Activated CD4-positive, alpha-beta T cell treated with anti-CD3 and anti-CD28 coated beads, Interleukin-2, amount 10 ng/mL, durations not matched to agents 24 days and 14 days (primary cell): ENCODE results near the gene TCTA. TPM values are rescaled to one million over a fixed set of nuclear protein-coding genes. Genes with fewer than 3 reads are reported as not detected.

Experiments
- DNase-seq: peaks from one replicate; pipeline ENCODE4 v3.0.0; 2022
- H3K27ac Mint-ChIP-seq: one replicate; pipeline ENCODE4 v1.8.0; 2022; ENCODE audit warnings: mild to moderate bottlenecking, mixed read lengths
- H3K27me3 Mint-ChIP-seq: one replicate; pipeline ENCODE4 v1.8.0; 2022; ENCODE audit warnings: mixed read lengths
- H3K36me3 Mint-ChIP-seq: one replicate; pipeline ENCODE4 v1.8.0; 2022; ENCODE audit warnings: low read depth, mild to moderate bottlenecking, mixed read lengths
- H3K4me1 Mint-ChIP-seq: one replicate; pipeline ENCODE4 v1.8.0; 2021; ENCODE audit warnings: mixed read lengths
- H3K4me3 Mint-ChIP-seq: one replicate; pipeline ENCODE4 v1.8.0; 2022; ENCODE audit warnings: mild to moderate bottlenecking, moderate library complexity, mixed read lengths
- H3K9me3 Mint-ChIP-seq: one replicate; pipeline ENCODE4 v1.8.0; 2021; ENCODE audit warnings: mixed read lengths
- intact Hi-C: fragments of 100-400 bp; cut with micrococcal nuclease; formaldehyde crosslinking; loops from one replicate; pipeline ENCODE4 v1.15.1; 2023
- total RNA-seq: library from RNA; stranded (reverse); gene quantifications from 2 replicates; pipeline ENCODE4 v1.2.3, GENCODE V29; 2022

The TCTA gene
- total RNA-seq, 1 donor from 2014 or later, result 21.2 TPM

GRCh38 chr3:49415931-49416601 lies 3.8 kb downstream of the TCTA start:
- DNase-seq, result peak; percentile 88
- peaks cover 49% of the 10 kb centered on the region for H3K4me1 Mint-ChIP-seq
- H3K27ac Mint-ChIP-seq, result peak overlapping the region; percentile 96
- intact Hi-C loops, result loop anchor here (1.0 kb wide), 2 partner anchors 13 to 33 kb away; partner anchors contain the start of gene NICN1
- no peaks in the 10 kb centered on the region for H3K9me3 Mint-ChIP-seq
- H3K4me3 Mint-ChIP-seq, result peak overlapping the region; percentile 76
- H3K36me3 Mint-ChIP-seq, result peaks cover 49% of the 10 kb centered on the region
- H3K27me3 Mint-ChIP-seq, result peaks cover 2% of the 10 kb centered on the region

- Mint-ChIP-seq H3K36me3 (peaks cover 54% of the 10 kb centered on the region), H3K27me3 (peaks cover 2% of the 10 kb centered on the region), H3K4me1 (peaks cover 53% of the 10 kb centered on the region), H3K4me3 (peak overlapping the region; percentile 76), H3K27ac (peak overlapping the region; percentile 96), H3K9me3 (no peaks in the 10 kb centered on the region)
- no peak for DNase-seq
- intact Hi-C loops, result loop anchor here (1.0 kb wide), 1 partner anchor 12 kb away; the partner anchor contains the start of gene NICN1
Observed at GRCh38 chr3:49416867-49417266, 4.6 kb downstream of the TCTA start.

- H3K27ac Mint-ChIP-seq, result peak overlapping the region; percentile 66
- H3K27me3 Mint-ChIP-seq, result no peaks in the 10 kb centered on the region
- intact Hi-C loops, result no loop called here
- H3K9me3 Mint-ChIP-seq, result no peaks in the 10 kb centered on the region
- no peak overlapping the region for H3K4me3 Mint-ChIP-seq
- H3K4me1 Mint-ChIP-seq, result peaks cover 54% of the 10 kb centered on the region
- H3K36me3 Mint-ChIP-seq, result peaks cover 55% of the 10 kb centered on the region
- no peak for DNase-seq
Observed at GRCh38 chr3:49417516-49418120, 5.4 kb downstream of the TCTA start.

GRCh38 chr3:49421890-49422378 lies 9.7 kb downstream of the TCTA start:
- intact Hi-C loops, result no loop called here
- H3K27ac Mint-ChIP-seq, result peak overlapping the region; percentile 48
- peaks cover 39% of the 10 kb centered on the region for H3K36me3 Mint-ChIP-seq
- no peak overlapping the region for H3K4me3 Mint-ChIP-seq
- no peak for DNase-seq
- no peaks in the 10 kb centered on the region for H3K27me3 Mint-ChIP-seq
- no peaks in the 10 kb centered on the region for H3K9me3 Mint-ChIP-seq
- H3K4me1 Mint-ChIP-seq, result peaks cover 29% of the 10 kb centered on the region

- intact Hi-C loops, result no loop called here
- DNase-seq, result no peak
- Mint-ChIP-seq H3K4me3 (no peak within 1 kb of the TSS), H3K27ac (peak within 1 kb of the TSS; percentile 48), H3K36me3 (peaks cover 39% of the 10 kb centered on the region), H3K9me3 (no peaks in the 10 kb centered on the region), H3K27me3 (no peaks in the 10 kb centered on the region), H3K4me1 (peaks cover 29% of the 10 kb centered on the region)
Observed at GRCh38 chr3:49422379-49423248, 10.4 kb downstream of the TCTA start, which contains the start of gene AMT. Gene AMT, minus strand, starts transcription at chr3:49422473. Its CDS starts 23 bp downstream, at chr3:49422450.

- intact Hi-C loops, result loop anchor here (5.0 kb wide), 2 partner anchors 68 to 333 kb away; partner anchors contain the start of genes GPX1 and QRICH1
- no peaks in the 10 kb centered on the region for H3K27me3 Mint-ChIP-seq
- no peak overlapping the region for H3K27ac Mint-ChIP-seq
- peaks cover 32% of the 10 kb centered on the region for H3K36me3 Mint-ChIP-seq
- H3K4me3 Mint-ChIP-seq, result no peak overlapping the region
- peaks cover 26% of the 10 kb centered on the region for H3K4me1 Mint-ChIP-seq
- no peak for DNase-seq
- no peaks in the 10 kb centered on the region for H3K9me3 Mint-ChIP-seq
Observed at GRCh38 chr3:49424816-49425215, 12.6 kb downstream of the TCTA start.

- Mint-ChIP-seq H3K36me3 (peaks cover 13% of the 10 kb centered on the region), H3K9me3 (no peaks in the 10 kb centered on the region), H3K4me3 (peak overlapping the region; percentile 93), H3K27me3 (no peaks in the 10 kb centered on the region), H3K27ac (no peak overlapping the region), H3K4me1 (peaks cover 14% of the 10 kb centered on the region)
- intact Hi-C loops, result loop anchor here (5.0 kb wide), 2 partner anchors 70 to 335 kb away; partner anchors contain the start of genes GPX1 and QRICH1
- DNase-seq, result no peak
Observed at GRCh38 chr3:49427586-49427985, 15.4 kb downstream of the TCTA start.

GRCh38 chr3:49428752-49429080 lies 16.5 kb downstream of the TCTA start:
- no peaks in the 10 kb centered on the region for H3K9me3 Mint-ChIP-seq
- intact Hi-C loops, result loop anchor here (1.0 to 5.0 kb wide), 6 partner anchors 12 to 336 kb away; partner anchors contain the start of genes GPX1, QRICH1, TCTA and USP4
- H3K36me3 Mint-ChIP-seq, result peaks cover 13% of the 10 kb centered on the region
- H3K4me3 Mint-ChIP-seq, result peak overlapping the region; percentile 93
- H3K27me3 Mint-ChIP-seq, result no peaks in the 10 kb centered on the region
- H3K27ac Mint-ChIP-seq, result peak overlapping the region; percentile 94
- H3K4me1 Mint-ChIP-seq, result peaks cover 8% of the 10 kb centered on the region
- no peak for DNase-seq

GRCh38 chr3:49434731-49435130 lies 22.5 kb downstream of the TCTA start:
- no peak overlapping the region for H3K27ac Mint-ChIP-seq
- no peaks in the 10 kb centered on the region for H3K36me3 Mint-ChIP-seq
- H3K9me3 Mint-ChIP-seq, result no peaks in the 10 kb centered on the region
- no peak for DNase-seq
- H3K4me1 Mint-ChIP-seq, result no peaks in the 10 kb centered on the region
- intact Hi-C loops, result no loop called here
- no peak overlapping the region for H3K4me3 Mint-ChIP-seq
- no peaks in the 10 kb centered on the region for H3K27me3 Mint-ChIP-seq

GRCh38 chr3:49445391-49445790 lies 33.2 kb downstream of the TCTA start:
- no peak for DNase-seq
- intact Hi-C loops, result no loop called here
- no peaks in the 10 kb centered on the region for H3K36me3 Mint-ChIP-seq
- H3K9me3 Mint-ChIP-seq, result no peaks in the 10 kb centered on the region
- no peak overlapping the region for H3K4me3 Mint-ChIP-seq
- peaks cover 12% of the 10 kb centered on the region for H3K4me1 Mint-ChIP-seq
- no peaks in the 10 kb centered on the region for H3K27me3 Mint-ChIP-seq
- H3K27ac Mint-ChIP-seq, result no peak overlapping the region

- Mint-ChIP-seq H3K27me3 (no peaks in the 10 kb centered on the region), H3K9me3 (no peaks in the 10 kb centered on the region), H3K4me3 (no peak overlapping the region), H3K36me3 (no peaks in the 10 kb centered on the region), H3K4me1 (peaks cover 5% of the 10 kb centered on the region), H3K27ac (no peak overlapping the region)
- intact Hi-C loops, result no loop called here
- no peak for DNase-seq
Observed at GRCh38 chr3:49453621-49454020, 41.4 kb downstream of the TCTA start.

- Mint-ChIP-seq H3K27me3 (no peaks in the 10 kb centered on the region), H3K27ac (no peak overlapping the region), H3K36me3 (no peaks in the 10 kb centered on the region), H3K9me3 (no peaks in the 10 kb centered on the region), H3K4me3 (no peak overlapping the region), H3K4me1 (no peaks in the 10 kb centered on the region)
- intact Hi-C loops, result no loop called here
- no peak for DNase-seq
Observed at GRCh38 chr3:49454458-49454857, 42.2 kb downstream of the TCTA start.

GRCh38 chr3:49454898-49455681 lies 42.9 kb downstream of the TCTA start:
- no peak overlapping the region for H3K27ac Mint-ChIP-seq
- no peaks in the 10 kb centered on the region for H3K4me1 Mint-ChIP-seq
- H3K36me3 Mint-ChIP-seq, result no peaks in the 10 kb centered on the region
- H3K9me3 Mint-ChIP-seq, result no peaks in the 10 kb centered on the region
- DNase-seq, result no peak
- no peak overlapping the region for H3K4me3 Mint-ChIP-seq
- H3K27me3 Mint-ChIP-seq, result no peaks in the 10 kb centered on the region
- intact Hi-C loops, result no loop called here
